WTC11 (cell line): ENCODE results near the gene GPC5. TPM values are rescaled to one million over a fixed set of nuclear protein-coding genes. Genes with fewer than 3 reads are reported as not detected.

Experiments
- ATAC-seq: fragments of 200-7000 bp; cut with Tn5 transposase; 2 replicates; pipeline ENCODE4 v1.10.0; 2021; ENCODE audit warnings: mild to moderate bottlenecking, moderate library complexity
- CTCF ChIA-PET: fragments of 300-600 bp; sonication (Branson Sonifier 250); formaldehyde crosslinking; loops from one replicate; lab custom pipeline; 2021; ENCODE audit warnings: antibody characterized with exemption; lab: Charles Lee
- POLR2A ChIA-PET: fragments of 350-600 bp; sonication (Branson Sonifier 250); formaldehyde crosslinking; loops from one replicate; lab custom pipeline; 2021; ENCODE audit warnings: antibody characterized with exemption; lab: Charles Lee
- DNase-seq: peaks from one replicate; pipeline ENCODE4 v3.0.0; 2021; ENCODE audit warnings: low spot score
- H3K27ac Mint-ChIP-seq: 2 replicates; pipeline ENCODE4 v1.8.0; 2021; ENCODE audit warnings: mixed read lengths
- H3K27me3 Mint-ChIP-seq: 2 replicates; pipeline ENCODE4 v1.8.0; 2021; ENCODE audit warnings: low read depth, mild to moderate bottlenecking, moderate library complexity, mixed read lengths
- H3K36me3 Mint-ChIP-seq: 2 replicates; pipeline ENCODE4 v1.8.0; 2021; ENCODE audit warnings: mixed read lengths
- H3K4me1 Mint-ChIP-seq: 2 replicates; pipeline ENCODE4 v1.8.0; 2022; ENCODE audit warnings: mixed read lengths
- H3K4me3 Mint-ChIP-seq: 2 replicates; pipeline ENCODE4 v1.8.0; 2021; ENCODE audit warnings: mild to moderate bottlenecking, moderate library complexity, mixed read lengths
- H3K9me3 Mint-ChIP-seq: 2 replicates; pipeline ENCODE4 v1.8.0; 2021; ENCODE audit warnings: mixed read lengths
- CDX4 ChIP-seq: fragments of 250-450 bp; sonication (Bioruptor Pico); IDR thresholded peaks from 2 replicates; pipeline ENCODE4 v1.9.0; 2021; ENCODE audit warnings: moderate library complexity, mild to moderate bottlenecking, inconsistent platforms, borderline replicate concordance
- ETV6 ChIP-seq: sonication (generic); formaldehyde crosslinking; IDR thresholded peaks from 2 replicates; pipeline ENCODE4 v1.8.1; 2022; ENCODE audit warnings: mild to moderate bottlenecking, missing genetic modification reagents
- FOXP1 ChIP-seq: sonication (generic); formaldehyde crosslinking; IDR thresholded peaks from 2 replicates; pipeline ENCODE4 v1.8.0; 2022; ENCODE audit warnings: missing genetic modification reagents, mild to moderate bottlenecking, moderate library complexity, borderline replicate concordance
- JAZF1 ChIP-seq: fragments of 250-450 bp; sonication (Bioruptor Pico); IDR thresholded peaks from 2 replicates; pipeline ENCODE4 v1.9.0; 2021; ENCODE audit warnings: moderate library complexity, mild to moderate bottlenecking, inconsistent platforms
- MLX ChIP-seq: sonication (generic); formaldehyde crosslinking; IDR thresholded peaks from 2 replicates; pipeline ENCODE4 v1.8.1; 2023; ENCODE audit warnings: mild to moderate bottlenecking, missing genetic modification reagents, moderate library complexity
- MYBL2 ChIP-seq: sonication (generic); formaldehyde crosslinking; IDR thresholded peaks from 2 replicates; pipeline ENCODE4 v1.8.1; 2023; ENCODE audit warnings: mild to moderate bottlenecking, moderate library complexity, missing genetic modification reagents
- NFE2L1 ChIP-seq: sonication (generic); formaldehyde crosslinking; IDR thresholded peaks from 2 replicates; pipeline ENCODE4 v1.8.1; 2023; ENCODE audit warnings: missing genetic modification reagents
- NR1H2 ChIP-seq: sonication (generic); formaldehyde crosslinking; IDR thresholded peaks from 2 replicates; pipeline ENCODE4 v1.9.0; 2021; ENCODE audit warnings: mild to moderate bottlenecking, moderate library complexity, missing genetic modification reagents
- NR2C2 ChIP-seq: sonication (generic); formaldehyde crosslinking; IDR thresholded peaks from 2 replicates; pipeline ENCODE4 v1.8.0; 2022; ENCODE audit warnings: mild to moderate bottlenecking, missing genetic modification reagents
- RELA ChIP-seq: sonication (generic); formaldehyde crosslinking; IDR thresholded peaks from 2 replicates; pipeline ENCODE4 v1.8.1; 2022; ENCODE audit warnings: missing genetic modification reagents, mild to moderate bottlenecking, borderline replicate concordance
- ZNF138 ChIP-seq: sonication (generic); formaldehyde crosslinking; conservative IDR thresholded peaks from 2 replicates; pipeline ENCODE4 v1.8.1; 2022; ENCODE audit warnings: mild to moderate bottlenecking, moderate library complexity, missing genetic modification reagents
- ZNF263 ChIP-seq: sonication (generic); formaldehyde crosslinking; IDR thresholded peaks from 2 replicates; pipeline ENCODE4 v1.8.1; 2022; ENCODE audit warnings: low read depth, mild to moderate bottlenecking, moderate library complexity, missing genetic modification reagents
- ZNF512 ChIP-seq: sonication (generic); formaldehyde crosslinking; IDR thresholded peaks from 2 replicates; pipeline ENCODE4 v1.8.1; 2022; ENCODE audit warnings: missing genetic modification reagents, borderline replicate concordance
- total RNA-seq: library from RNA; stranded (reverse); gene quantifications from 3 replicates; pipeline ENCODE4 v1.2.3, GENCODE V29; 2021
- TF ChIP-seq, protein P1 (sequence below): sonication (generic); formaldehyde crosslinking; conservative IDR thresholded peaks from 2 replicates; pipeline ENCODE4 v1.8.1; 2023; ENCODE audit warnings: mild to moderate bottlenecking, low read depth, missing genetic modification reagents, moderate library complexity
- TF ChIP-seq, protein P2 (sequence below): sonication (generic); formaldehyde crosslinking; IDR thresholded peaks from 2 replicates; pipeline ENCODE4 v1.8.1; 2023; ENCODE audit warnings: mild to moderate bottlenecking, missing genetic modification reagents, borderline replicate concordance
- TF ChIP-seq, protein P3 (sequence below): fragments of 250-450 bp; sonication (Bioruptor Pico); IDR thresholded peaks from 2 replicates; pipeline ENCODE4 v1.9.0; 2021; ENCODE audit warnings: mild to moderate bottlenecking

The GPC5 gene
- total RNA-seq, 1 experiment from 2014 or later: 0.46 TPM

- POLR2A ChIA-PET: no interaction called here
- no peak overlapping the region for H3K4me3 Mint-ChIP-seq
- TF ChIP-seq ETV6 (CRISPR knock-in tag) (no peak), NR1H2 (CRISPR knock-in tag) (no peak), RELA (CRISPR knock-in tag) (no peak), NR2C2 (no peak), FOXP1 (CRISPR knock-in tag) (no peak), ZNF263 (CRISPR knock-in tag) (no peak), MYBL2 (CRISPR knock-in tag) (no peak), ZNF138 (CRISPR knock-in tag) (no peak)
- TF ChIP-seq, protein P1, sequence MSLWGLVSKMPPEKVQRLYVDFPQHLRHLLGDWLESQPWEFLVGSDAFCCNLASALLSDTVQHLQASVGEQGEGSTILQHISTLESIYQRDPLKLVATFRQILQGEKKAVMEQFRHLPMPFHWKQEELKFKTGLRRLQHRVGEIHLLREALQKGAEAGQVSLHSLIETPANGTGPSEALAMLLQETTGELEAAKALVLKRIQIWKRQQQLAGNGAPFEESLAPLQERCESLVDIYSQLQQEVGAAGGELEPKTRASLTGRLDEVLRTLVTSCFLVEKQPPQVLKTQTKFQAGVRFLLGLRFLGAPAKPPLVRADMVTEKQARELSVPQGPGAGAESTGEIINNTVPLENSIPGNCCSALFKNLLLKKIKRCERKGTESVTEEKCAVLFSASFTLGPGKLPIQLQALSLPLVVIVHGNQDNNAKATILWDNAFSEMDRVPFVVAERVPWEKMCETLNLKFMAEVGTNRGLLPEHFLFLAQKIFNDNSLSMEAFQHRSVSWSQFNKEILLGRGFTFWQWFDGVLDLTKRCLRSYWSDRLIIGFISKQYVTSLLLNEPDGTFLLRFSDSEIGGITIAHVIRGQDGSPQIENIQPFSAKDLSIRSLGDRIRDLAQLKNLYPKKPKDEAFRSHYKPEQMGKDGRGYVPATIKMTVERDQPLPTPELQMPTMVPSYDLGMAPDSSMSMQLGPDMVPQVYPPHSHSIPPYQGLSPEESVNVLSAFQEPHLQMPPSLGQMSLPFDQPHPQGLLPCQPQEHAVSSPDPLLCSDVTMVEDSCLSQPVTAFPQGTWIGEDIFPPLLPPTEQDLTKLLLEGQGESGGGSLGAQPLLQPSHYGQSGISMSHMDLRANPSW: no peak
- TF ChIP-seq, all 79 proteins: peak for 0
- Mint-ChIP-seq H3K9me3 (no peaks in the 10 kb centered on the region), H3K27ac (no peak overlapping the region), H3K36me3 (no peaks in the 10 kb centered on the region), H3K27me3 (no peaks in the 10 kb centered on the region; the same call in 1 of the 2 replicates), H3K4me1 (peaks cover 7% of the 10 kb centered on the region)
- ATAC-seq (no peak), DNase-seq (no peak)
- CTCF ChIA-PET: no interaction called here
Observed at GRCh38 chr13:92433386-92433785, 1035.0 kb downstream of the GPC5 start.

DNA sequence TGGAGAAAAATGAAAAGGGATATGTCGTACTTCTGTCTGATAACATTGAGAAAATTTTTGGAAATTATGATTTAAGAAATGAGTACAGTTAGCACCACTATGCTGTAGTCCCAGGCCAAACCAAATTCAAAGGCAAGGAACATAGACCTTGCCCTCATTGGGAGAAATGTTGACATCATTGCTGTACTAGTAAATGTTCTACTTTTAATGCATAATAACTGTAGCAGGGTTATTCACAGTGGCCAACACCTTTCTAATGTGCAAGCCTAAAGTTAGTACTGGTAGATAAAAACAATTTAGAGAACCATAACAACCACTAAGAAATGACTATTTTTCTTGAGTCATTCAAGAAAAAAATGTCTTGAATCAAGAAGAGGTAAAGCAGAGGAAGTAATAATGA is 1035.5 kb downstream of the GPC5 start:
- H3K4me1 Mint-ChIP-seq: peaks cover 7% of the 10 kb centered on the region
- DNase-seq (no peak), ATAC-seq (no peak)
- no peak overlapping the region for H3K4me3 Mint-ChIP-seq
- TF ChIP-seq, protein P2, sequence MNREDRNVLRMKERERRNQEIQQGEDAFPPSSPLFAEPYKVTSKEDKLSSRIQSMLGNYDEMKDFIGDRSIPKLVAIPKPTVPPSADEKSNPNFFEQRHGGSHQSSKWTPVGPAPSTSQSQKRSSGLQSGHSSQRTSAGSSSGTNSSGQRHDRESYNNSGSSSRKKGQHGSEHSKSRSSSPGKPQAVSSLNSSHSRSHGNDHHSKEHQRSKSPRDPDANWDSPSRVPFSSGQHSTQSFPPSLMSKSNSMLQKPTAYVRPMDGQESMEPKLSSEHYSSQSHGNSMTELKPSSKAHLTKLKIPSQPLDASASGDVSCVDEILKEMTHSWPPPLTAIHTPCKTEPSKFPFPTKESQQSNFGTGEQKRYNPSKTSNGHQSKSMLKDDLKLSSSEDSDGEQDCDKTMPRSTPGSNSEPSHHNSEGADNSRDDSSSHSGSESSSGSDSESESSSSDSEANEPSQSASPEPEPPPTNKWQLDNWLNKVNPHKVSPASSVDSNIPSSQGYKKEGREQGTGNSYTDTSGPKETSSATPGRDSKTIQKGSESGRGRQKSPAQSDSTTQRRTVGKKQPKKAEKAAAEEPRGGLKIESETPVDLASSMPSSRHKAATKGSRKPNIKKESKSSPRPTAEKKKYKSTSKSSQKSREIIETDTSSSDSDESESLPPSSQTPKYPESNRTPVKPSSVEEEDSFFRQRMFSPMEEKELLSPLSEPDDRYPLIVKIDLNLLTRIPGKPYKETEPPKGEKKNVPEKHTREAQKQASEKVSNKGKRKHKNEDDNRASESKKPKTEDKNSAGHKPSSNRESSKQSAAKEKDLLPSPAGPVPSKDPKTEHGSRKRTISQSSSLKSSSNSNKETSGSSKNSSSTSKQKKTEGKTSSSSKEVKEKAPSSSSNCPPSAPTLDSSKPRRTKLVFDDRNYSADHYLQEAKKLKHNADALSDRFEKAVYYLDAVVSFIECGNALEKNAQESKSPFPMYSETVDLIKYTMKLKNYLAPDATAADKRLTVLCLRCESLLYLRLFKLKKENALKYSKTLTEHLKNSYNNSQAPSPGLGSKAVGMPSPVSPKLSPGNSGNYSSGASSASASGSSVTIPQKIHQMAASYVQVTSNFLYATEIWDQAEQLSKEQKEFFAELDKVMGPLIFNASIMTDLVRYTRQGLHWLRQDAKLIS: no peak
- no peak for TF ChIP-seq JAZF1
- TF ChIP-seq, protein P3, sequence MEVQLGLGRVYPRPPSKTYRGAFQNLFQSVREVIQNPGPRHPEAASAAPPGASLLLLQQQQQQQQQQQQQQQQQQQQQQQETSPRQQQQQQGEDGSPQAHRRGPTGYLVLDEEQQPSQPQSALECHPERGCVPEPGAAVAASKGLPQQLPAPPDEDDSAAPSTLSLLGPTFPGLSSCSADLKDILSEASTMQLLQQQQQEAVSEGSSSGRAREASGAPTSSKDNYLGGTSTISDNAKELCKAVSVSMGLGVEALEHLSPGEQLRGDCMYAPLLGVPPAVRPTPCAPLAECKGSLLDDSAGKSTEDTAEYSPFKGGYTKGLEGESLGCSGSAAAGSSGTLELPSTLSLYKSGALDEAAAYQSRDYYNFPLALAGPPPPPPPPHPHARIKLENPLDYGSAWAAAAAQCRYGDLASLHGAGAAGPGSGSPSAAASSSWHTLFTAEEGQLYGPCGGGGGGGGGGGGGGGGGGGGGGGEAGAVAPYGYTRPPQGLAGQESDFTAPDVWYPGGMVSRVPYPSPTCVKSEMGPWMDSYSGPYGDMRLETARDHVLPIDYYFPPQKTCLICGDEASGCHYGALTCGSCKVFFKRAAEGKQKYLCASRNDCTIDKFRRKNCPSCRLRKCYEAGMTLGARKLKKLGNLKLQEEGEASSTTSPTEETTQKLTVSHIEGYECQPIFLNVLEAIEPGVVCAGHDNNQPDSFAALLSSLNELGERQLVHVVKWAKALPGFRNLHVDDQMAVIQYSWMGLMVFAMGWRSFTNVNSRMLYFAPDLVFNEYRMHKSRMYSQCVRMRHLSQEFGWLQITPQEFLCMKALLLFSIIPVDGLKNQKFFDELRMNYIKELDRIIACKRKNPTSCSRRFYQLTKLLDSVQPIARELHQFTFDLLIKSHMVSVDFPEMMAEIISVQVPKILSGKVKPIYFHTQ (CRISPR knock-in tag): no peak
- no peak for TF ChIP-seq NFE2L1 (CRISPR knock-in tag)
- no peak for TF ChIP-seq ZNF512 (CRISPR knock-in tag)
- TF ChIP-seq CDX4 (CRISPR knock-in tag): no peak
- no peak for TF ChIP-seq MLX
- POLR2A ChIA-PET: no interaction called here
- no peaks in the 10 kb centered on the region; the same call in 1 of the 2 replicates for H3K27me3 Mint-ChIP-seq
- no peaks in the 10 kb centered on the region for H3K36me3 Mint-ChIP-seq
- H3K9me3 Mint-ChIP-seq: no peaks in the 10 kb centered on the region
- CTCF ChIA-PET: no interaction called here
- no peak overlapping the region for H3K27ac Mint-ChIP-seq
